HuH-7 (cell line): Measurements from ENCODE around the gene TBCD.

Experiments used
- DNase-seq: peaks from one replicate; pipeline ENCODE4 v3.0.0; 2011; ENCODE audit warnings: low spot score

Gene TBCD

GRCh38 chr17:82907797-82908542 is 156.1 kb downstream of the TBCD start:
- no peak for DNase-seq

- no peak for DNase-seq
These were observed 156.8 kb downstream of the TBCD start for GRCh38 chr17:82908543-82909160.

- DNase-seq, result no peak
These were observed 157.5 kb downstream of the TBCD start for GRCh38 chr17:82909322-82909904.

GRCh38 chr17:82910041-82910481 is 158.2 kb downstream of the TBCD start:
- no peak for DNase-seq

GRCh38 chr17:82910770-82911169 is 158.9 kb downstream of the TBCD start:
- no peak for DNase-seq

- no peak for DNase-seq
These were observed 160.0 kb downstream of the TBCD start for GRCh38 chr17:82911822-82912221.

GRCh38 chr17:82912484-82913089 is 160.7 kb downstream of the TBCD start:
- DNase-seq, result no peak

- no peak for DNase-seq
These were observed 161.6 kb downstream of the TBCD start for GRCh38 chr17:82913304-82914043.

DNA sequence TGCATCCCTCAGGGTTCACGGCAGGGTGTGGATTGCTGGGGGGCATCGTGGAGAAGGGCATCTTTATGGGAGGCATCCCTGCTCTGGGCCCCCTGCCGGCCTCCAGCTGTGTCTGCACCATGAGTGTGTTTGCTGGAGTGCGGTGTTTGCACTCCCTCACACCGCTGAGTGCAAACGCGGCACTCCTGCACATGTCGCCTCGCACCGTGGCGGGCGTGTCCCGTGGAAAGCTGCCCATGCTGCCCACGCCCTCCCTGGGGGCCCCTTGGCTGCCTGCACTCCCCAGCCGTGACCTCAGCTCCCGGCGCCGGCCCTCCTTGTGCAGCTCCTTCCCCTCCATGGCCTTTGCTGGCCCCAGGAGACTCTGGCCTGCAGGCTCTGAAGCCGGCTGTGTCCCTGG is 162.5 kb downstream of the TBCD start:
- DNase-seq, result no peak

DNA sequence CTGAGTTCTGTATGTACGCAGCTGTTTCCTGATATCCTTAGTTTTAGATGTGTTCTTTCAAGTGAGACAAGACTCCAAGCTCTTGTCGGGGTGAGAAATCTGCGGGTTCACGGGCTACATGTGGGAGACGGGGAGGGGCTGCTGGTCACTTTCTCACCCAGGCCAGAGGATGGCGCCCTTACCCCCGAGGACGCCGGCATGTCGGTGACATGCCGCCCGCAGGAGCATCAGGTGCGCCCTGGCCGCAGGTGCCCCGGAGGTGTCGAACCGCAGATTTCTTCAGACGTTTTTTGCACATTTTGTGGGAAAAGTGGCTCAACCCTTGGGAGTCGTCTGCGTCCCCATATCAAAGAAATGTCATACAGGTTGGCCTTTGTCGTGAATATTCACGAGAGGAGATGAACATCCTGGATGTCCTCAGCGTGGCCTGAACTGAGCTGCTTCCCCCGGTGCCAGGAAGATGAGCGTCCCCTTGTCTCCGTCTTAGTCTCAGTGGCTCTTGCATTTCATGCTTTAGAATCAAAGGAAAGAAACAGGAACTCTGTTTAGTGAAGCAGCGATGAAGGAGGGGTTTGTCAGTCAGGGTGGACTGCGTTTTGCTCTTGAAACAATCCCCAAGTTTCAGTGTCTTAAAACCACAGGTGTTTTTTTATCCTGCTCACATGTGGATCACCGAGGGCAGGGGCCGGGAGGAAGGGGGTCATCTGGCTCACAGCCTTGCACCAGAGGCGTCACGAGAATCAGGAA is 163.3 kb downstream of the TBCD start:
- no peak for DNase-seq

GRCh38 chr17:82915757-82916027 is 163.8 kb downstream of the TBCD start:
- DNase-seq, result no peak

DNA sequence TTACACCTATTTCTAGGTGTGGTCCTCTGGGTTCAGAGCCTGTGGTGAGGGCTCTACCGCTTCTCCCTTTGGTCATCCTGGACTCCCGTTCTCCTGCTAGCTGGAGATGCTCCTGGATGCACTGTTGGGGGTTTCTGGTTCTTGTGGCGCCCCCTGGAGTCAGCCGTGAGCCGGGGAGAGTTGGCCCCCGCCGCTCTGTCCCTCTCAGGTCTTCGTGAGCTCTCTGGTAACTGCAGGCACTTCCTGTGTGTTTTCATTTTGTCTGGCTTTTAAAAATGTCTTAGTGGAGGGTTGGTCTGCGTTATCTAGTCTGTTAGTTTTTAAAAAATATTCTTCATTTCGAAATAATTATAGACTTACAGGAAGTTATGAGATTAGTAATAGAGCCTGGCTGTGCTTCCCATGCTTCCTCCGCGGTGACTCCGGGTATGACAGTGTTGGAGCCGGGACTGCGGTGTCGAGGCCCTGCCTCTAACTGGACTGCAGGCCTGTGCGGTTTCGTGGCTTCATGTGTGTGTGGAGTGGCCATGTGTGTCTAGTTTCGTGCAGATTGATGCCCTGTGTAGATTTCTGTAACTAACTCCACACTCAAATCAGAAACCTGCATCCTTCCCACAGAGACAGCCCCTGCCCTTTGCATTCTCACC is 166.0 kb downstream of the TBCD start:
- DNase-seq, result peak; percentile 79

DNA sequence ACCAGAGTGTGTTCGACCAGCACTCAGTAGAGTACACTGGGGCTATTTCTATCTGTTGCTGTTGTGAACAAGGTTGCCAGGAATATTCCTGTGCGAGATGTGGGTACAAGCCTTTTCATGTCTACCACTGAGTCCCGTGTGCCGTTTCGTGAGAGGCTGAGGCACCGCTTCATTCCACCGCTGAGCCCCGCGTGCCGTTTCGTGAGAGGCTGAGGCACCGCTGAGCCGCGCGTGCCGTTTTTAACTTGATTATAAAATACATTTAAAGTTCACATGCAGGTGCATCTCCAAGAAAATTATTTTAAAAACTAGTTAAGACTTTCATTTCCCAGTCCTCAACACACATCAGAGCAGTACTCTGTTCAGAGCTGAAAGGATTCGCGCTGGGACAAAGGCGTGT is 166.6 kb downstream of the TBCD start:
- DNase-seq, result no peak

DNA sequence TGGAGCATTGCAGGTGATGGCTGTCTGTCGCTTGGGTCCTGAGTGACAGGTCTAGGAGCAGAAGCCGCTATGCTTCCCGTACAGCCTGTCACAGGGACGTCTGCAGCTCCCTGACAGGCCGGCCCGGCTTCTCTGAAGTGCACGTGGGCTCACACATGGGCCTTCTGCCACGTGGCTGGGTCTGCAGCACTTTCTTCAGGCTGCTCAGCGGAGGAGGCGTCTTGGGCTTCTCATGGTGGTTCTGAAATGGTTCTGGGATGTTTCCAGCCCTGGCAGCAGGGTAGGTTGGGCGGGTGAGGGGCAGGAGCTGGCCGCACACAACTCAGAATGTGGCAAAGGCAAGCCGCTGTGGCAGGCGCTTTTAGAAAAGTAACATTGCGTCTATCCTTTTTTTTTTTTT is 168.3 kb downstream of the TBCD start:
- DNase-seq, result no peak

DNA sequence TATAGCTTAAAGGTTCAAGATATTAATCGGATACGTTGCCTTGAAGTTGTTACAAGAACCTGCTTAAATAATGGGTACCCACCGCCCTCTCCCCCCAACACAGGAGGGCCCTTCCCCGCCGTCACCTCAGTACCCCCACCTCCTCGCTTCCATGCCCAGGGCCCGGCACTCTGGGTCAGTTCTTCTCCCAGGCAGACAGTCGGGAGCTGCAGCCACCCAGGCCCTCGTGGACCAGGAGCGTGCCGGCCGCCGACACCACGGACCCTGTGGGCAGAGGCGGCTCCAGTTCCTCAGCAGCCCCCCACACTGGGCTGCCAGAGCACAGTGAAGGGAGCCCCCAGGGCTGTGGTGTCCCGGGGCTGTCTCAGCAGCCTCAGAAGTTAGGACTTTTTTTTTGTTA is 168.8 kb downstream of the TBCD start:
- no peak for DNase-seq

GRCh38 chr17:82921426-82921825 is 169.6 kb downstream of the TBCD start:
- no peak for DNase-seq

DNA sequence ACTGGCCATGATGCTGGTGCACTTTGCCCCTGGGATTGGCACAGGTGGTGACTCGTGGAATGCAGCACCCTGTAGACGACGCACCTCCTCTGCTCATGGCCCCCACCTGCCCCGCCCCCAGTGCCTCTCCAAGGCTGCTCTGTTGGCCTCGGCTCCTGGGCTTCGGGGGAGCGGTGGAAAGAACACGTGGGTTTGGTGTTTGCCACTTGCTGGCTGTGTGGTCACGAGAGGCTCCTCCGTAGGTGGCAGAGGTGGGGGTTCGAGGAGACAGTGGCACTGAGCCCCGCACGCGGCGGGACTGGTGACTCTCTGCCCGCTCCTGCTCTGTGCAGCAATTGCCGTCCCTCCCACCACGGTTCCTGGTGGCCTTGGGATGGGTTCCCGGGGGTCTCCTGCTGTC is 170.8 kb downstream of the TBCD start:
- no peak for DNase-seq

GRCh38 chr17:82923366-82924113 is 171.7 kb downstream of the TBCD start:
- DNase-seq, result no peak

GRCh38 chr17:82924214-82924613 is 172.3 kb downstream of the TBCD start:
- no peak for DNase-seq

DNA sequence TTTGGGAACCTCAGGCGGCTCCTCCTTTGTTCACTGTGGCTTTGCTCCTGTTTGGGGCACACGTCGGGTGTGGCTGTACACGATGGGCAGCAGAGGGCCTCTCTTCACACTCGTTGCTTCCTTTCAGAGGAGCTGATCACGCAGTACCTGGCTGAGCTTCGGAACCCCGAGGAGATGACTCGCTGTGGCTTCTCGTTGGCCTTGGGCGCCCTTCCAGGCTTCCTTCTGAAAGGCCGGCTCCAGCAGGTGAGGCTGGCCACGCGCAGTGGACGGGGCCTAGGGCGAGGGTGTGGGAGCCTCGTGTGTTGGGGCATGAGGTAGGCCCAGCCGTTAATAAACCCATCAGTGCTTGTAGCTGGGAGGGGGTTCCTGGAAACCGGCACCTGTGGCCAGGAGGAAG is 172.9 kb downstream of the TBCD start:
- DNase-seq, result no peak

DNA sequence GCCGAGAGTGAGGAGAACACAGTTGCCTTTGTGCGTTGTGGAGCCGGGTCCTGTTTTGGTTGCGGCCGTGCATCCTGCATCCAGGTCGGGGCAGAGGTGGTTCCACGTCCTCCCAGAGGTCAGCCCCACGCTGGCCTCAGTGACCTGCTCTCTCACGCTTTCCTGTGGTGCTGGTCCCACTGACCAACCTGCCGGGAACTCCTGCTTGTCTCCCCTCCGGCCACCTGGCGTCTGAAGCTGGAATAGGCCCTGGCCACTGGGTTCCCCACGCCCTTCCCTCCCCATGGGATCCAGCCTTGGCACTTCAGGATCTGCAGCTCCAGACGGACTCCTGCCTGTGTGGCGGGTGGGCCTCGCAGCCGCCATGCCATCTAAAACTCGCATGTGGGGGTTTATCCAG is 173.5 kb downstream of the TBCD start:
- peak; percentile 45 for DNase-seq
